Calu3 (cell line): ENCODE data around the gene DNAJC15. TPM values are rescaled to one million over a fixed set of nuclear protein-coding genes. Genes with fewer than 3 reads are reported as not detected.

ENCODE experiments used
- BruUV-seq: library from RNA; stranded (reverse); fragments of 400-500 nt; replicated peaks from 2 replicates; lab custom pipeline; 2021; lab: Mats Ljungman, UMichigan
- CTCF ChIA-PET: fragments of 300-600 bp; sonication (Branson Sonifier 250); formaldehyde crosslinking; loops from one replicate; lab custom pipeline; 2022; ENCODE audit warnings: antibody characterized with exemption; lab: Charles Lee
- DNase-seq: peaks from one replicate; pipeline ENCODE4 v3.0.0; 2022
- H3K27ac Mint-ChIP-seq: one replicate; pipeline ENCODE4 v1.8.0; 2022; ENCODE audit warnings: mixed read lengths; ENCODE audit not compliant: unreplicated experiment
- H3K27me3 Mint-ChIP-seq: one replicate; pipeline ENCODE4 v1.8.0; 2022; ENCODE audit warnings: mixed read lengths; ENCODE audit not compliant: unreplicated experiment
- H3K36me3 Mint-ChIP-seq: one replicate; pipeline ENCODE4 v1.8.0; 2022; ENCODE audit warnings: mild to moderate bottlenecking, moderate library complexity, mixed read lengths; ENCODE audit not compliant: insufficient read depth, unreplicated experiment
- H3K4me1 Mint-ChIP-seq: one replicate; pipeline ENCODE4 v1.8.0; 2022; ENCODE audit warnings: mild to moderate bottlenecking, low read depth, mixed read lengths; ENCODE audit not compliant: unreplicated experiment
- H3K4me3 Mint-ChIP-seq: one replicate; pipeline ENCODE4 v1.8.0; 2022; ENCODE audit warnings: mild to moderate bottlenecking, low read depth, moderate library complexity, mixed read lengths; ENCODE audit not compliant: unreplicated experiment
- H3K9me3 Mint-ChIP-seq: one replicate; pipeline ENCODE4 v1.8.0; 2022; ENCODE audit warnings: low read depth, mixed read lengths; ENCODE audit not compliant: unreplicated experiment
- intact Hi-C: fragments of 100-400 bp; cut with micrococcal nuclease; formaldehyde crosslinking; loops from one replicate; pipeline ENCODE4 v1.10.0; 2022; ENCODE audit not compliant: unreplicated experiment
- total RNA-seq: library from RNA; stranded (reverse); gene quantifications from 2 replicates; pipeline ENCODE4 v1.2.3, GENCODE V29; 2022
- TF ChIP-seq, protein P1 (sequence below): fragments of 200-600 bp; IDR thresholded peaks from one replicate; pipeline ENCODE4 v1.8.0; 2022; ENCODE audit warnings: antibody characterized with exemption; ENCODE audit not compliant: unreplicated experiment

Gene DNAJC15
- total RNA-seq, 1 experiment from 2014 or later: 13.1 TPM

DNA sequence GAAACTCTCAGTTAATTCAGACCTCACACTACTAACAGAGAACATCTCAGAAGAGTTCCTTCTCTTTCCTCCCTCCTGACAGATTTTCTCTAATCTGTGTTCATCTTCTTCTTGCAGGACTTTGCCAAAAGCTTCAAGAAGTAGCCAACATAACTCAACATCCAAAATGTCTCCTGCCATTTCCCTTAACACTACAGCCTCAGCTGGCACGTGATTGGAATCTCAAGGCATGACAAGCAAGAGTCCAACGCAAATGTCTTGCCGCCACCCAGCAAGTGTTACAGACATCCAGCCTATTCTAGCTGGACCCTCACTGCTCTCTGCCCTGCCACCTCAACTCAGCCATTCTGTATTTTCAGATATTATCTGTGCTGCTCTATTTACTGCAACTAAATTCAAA is 135.1 kb downstream of the DNAJC15 start:
- H3K27me3 Mint-ChIP-seq: no peaks in the 10 kb centered on the region
- CTCF ChIA-PET: no interaction called here
- no peak overlapping the region for H3K27ac Mint-ChIP-seq

DNA sequence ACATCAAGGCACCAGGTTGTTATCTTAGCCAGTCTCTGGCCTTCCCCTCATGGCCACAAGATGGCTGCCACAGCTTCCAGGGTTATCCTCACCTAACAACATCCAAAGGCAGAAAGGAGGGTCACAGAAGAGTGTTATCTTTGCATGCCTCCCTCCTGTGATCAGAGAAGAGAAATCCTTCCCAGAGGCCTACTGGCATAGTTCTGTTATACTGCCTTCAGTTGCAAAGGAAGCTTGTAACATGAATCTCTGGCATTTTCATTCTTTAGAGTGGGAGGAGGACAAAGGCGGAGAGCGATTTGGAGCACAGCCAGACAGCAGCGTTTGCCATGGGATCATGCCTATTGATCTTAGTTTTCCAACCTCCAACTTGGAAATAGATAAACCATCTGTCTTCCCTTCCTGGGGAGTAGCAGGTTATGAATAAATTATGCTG is 135.7 kb downstream of the DNAJC15 start:
- DNase-seq: no peak
- no peak overlapping the region for H3K4me3 Mint-ChIP-seq
- H3K27me3 Mint-ChIP-seq: no peaks in the 10 kb centered on the region
- peaks cover 2% of the 10 kb centered on the region for H3K4me1 Mint-ChIP-seq
- intact Hi-C loops: no loop called here
- no peaks in the 10 kb centered on the region for H3K36me3 Mint-ChIP-seq
- no peak overlapping the region for H3K27ac Mint-ChIP-seq
- no TSS peak for BruUV-seq
- CTCF ChIA-PET: no interaction called here
- TF ChIP-seq, protein P1, sequence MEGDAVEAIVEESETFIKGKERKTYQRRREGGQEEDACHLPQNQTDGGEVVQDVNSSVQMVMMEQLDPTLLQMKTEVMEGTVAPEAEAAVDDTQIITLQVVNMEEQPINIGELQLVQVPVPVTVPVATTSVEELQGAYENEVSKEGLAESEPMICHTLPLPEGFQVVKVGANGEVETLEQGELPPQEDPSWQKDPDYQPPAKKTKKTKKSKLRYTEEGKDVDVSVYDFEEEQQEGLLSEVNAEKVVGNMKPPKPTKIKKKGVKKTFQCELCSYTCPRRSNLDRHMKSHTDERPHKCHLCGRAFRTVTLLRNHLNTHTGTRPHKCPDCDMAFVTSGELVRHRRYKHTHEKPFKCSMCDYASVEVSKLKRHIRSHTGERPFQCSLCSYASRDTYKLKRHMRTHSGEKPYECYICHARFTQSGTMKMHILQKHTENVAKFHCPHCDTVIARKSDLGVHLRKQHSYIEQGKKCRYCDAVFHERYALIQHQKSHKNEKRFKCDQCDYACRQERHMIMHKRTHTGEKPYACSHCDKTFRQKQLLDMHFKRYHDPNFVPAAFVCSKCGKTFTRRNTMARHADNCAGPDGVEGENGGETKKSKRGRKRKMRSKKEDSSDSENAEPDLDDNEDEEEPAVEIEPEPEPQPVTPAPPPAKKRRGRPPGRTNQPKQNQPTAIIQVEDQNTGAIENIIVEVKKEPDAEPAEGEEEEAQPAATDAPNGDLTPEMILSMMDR: no peak
- no peaks in the 10 kb centered on the region for H3K9me3 Mint-ChIP-seq

More for the DNA sequence above, 135.1 kb downstream of the DNAJC15 start:
- no TSS peak for BruUV-seq
- intact Hi-C loops: no loop called here
- Mint-ChIP-seq H3K4me1 (peaks cover 7% of the 10 kb centered on the region), H3K4me3 (no peak overlapping the region), H3K9me3 (no peaks in the 10 kb centered on the region), H3K36me3 (no peaks in the 10 kb centered on the region)
- no peak for DNase-seq
- TF ChIP-seq, protein P1: no peak

Other genes with a start within 250 kb of the DNAJC15 start
- not detected in 2 replicates for gene FAM216B, start 242.0 kb upstream of the DNAJC15 start, total RNA-seq
- 11.5 and 31.9 TPM in 2 replicates for gene EPSTI1, start 31.3 kb upstream of the DNAJC15 start, total RNA-seq